GM10248 (cell line): ENCODE results near the gene STPG4.

Experiments
- CTCF ChIA-PET: fragments of 300-600 bp; sonication (Branson Sonifier 250); formaldehyde crosslinking; extraction: SDS; loops from one replicate; lab custom pipeline; 2021; ENCODE audit warnings: antibody characterized with exemption; lab: Yijun Ruan, JAX
- POLR2A ChIA-PET: fragments of 350-650 bp; sonication (Branson Sonifier 250); formaldehyde crosslinking; extraction: SDS; loops from one replicate; lab custom pipeline; 2020; ENCODE audit warnings: antibody characterized with exemption; lab: Yijun Ruan, JAX
- DNase-seq: peaks from one replicate; pipeline ENCODE4 v3.0.0; 2012; ENCODE audit errors: extremely low spot score
- CTCF ChIP-seq: IDR thresholded peaks from 2 replicates; pipeline ENCODE4 v1.5.1; 2012; ENCODE audit warnings: mild to moderate bottlenecking, low read depth; ENCODE audit errors: extremely low read depth, missing control alignments, control extremely low read depth

STPG4 gene

GRCh38 chr2:47041891-47042684 lies 113.0 kb downstream of the STPG4 start:
- no peak for DNase-seq
- no peak for TF ChIP-seq CTCF
- CTCF ChIA-PET: interaction anchor here (1.0 to 1.2 kb wide), 2 partner anchors 11 to 52 kb away, joined by 3 read pairs; no protein-coding TSS in a partner anchor
- POLR2A ChIA-PET: no interaction called here

- CTCF ChIA-PET: interaction anchor here (1.0 kb wide), 1 partner anchor 23 kb away, joined by 3 read pairs; no protein-coding TSS in a partner anchor
- DNase-seq: no peak
- POLR2A ChIA-PET: no interaction called here
- no peak for TF ChIP-seq CTCF
Measured at GRCh38 chr2:47041063-47041462, 114.0 kb downstream of the STPG4 start.

GRCh38 chr2:47040651-47041050 lies 114.5 kb downstream of the STPG4 start:
- ChIA-PET POLR2A (no interaction called here), CTCF (interaction anchor here (1.0 kb wide), 1 partner anchor 23 kb away, joined by 3 read pairs; no protein-coding TSS in a partner anchor)
- no peak for DNase-seq
- no peak for TF ChIP-seq CTCF

GRCh38 chr2:47039913-47040562 lies 115.1 kb downstream of the STPG4 start:
- DNase-seq: no peak
- ChIA-PET CTCF (interaction anchor here (1.0 kb wide), 2 partner anchors 22 to 40 kb away, joined by 3 read pairs; no protein-coding TSS in a partner anchor), POLR2A (no interaction called here)
- TF ChIP-seq CTCF: no peak

GRCh38 chr2:47039489-47039870 lies 115.6 kb downstream of the STPG4 start:
- ChIA-PET POLR2A (no interaction called here), CTCF (interaction anchor here (1.0 kb wide), 1 partner anchor 39 kb away, joined by 3 read pairs; no protein-coding TSS in a partner anchor)
- no peak for DNase-seq
- no peak for TF ChIP-seq CTCF

GRCh38 chr2:47038656-47039488 lies 116.2 kb downstream of the STPG4 start:
- DNase-seq: no peak
- ChIA-PET CTCF (interaction anchor here (1.0 kb wide), 2 partner anchors 39 to 53 kb away, joined by 3 read pairs; no protein-coding TSS in a partner anchor), POLR2A (interaction anchor here (0.7 kb wide), 1 partner anchor 19 kb away, joined by 4 read pairs; no protein-coding TSS in a partner anchor)
- no peak for TF ChIP-seq CTCF
